ENCODE data around the gene SFN. TPM values are rescaled to one million over a fixed set of nuclear protein-coding genes. Genes with fewer than 3 reads are reported as not detected.

The SFN gene
- total RNA-seq, 1 experiment from 2014 or later, result 1.0 TPM

- DNase-seq, result no peak
- H3K36me3 ChIP-seq (ENCODE audit: insufficient read depth, low read length), result peaks cover 6% of the 10 kb centered on the region; the same call in 1 of the 2 replicates
Observed at GRCh38 chr1:26856181-26856580, 6.8 kb upstream of the SFN start.

GRCh38 chr1:26856604-26857469, 6.1 kb upstream of the SFN start:
- Histone ChIP-seq H2AFZ (ENCODE audit: low read length) (no peak overlapping the region), H3K9me2 (replicated peaks; ENCODE audit: insufficient read depth, low read length) (no peaks in the 10 kb centered on the region), H3K9me3 (ENCODE audit: low read length) (no peaks in the 10 kb centered on the region), H3K4me1 (ENCODE audit: low read length) (no peaks in the 10 kb centered on the region), H3K4me2 (ENCODE audit: low read depth, low read length, poor library complexity, severe bottlenecking) (no peak overlapping the region), H3K4me3 (ENCODE audit: low read length) (no peak overlapping the region), H3K27me3 (ENCODE audit: low read length) (no peaks in the 10 kb centered on the region), H3K79me2 (ENCODE audit: low read length) (no peaks in the 10 kb centered on the region), H4K20me1 (ENCODE audit: insufficient read depth, low read depth, low read length) (no peaks in the 10 kb centered on the region), H3K9ac (ENCODE audit: low read length) (no peak overlapping the region), H3K36me3 (ENCODE audit: insufficient read depth, low read length) (peaks cover 6% of the 10 kb centered on the region; the same call in 1 of the 2 replicates), H3K27ac (ENCODE audit: low read length) (no peak overlapping the region)
- DNase-seq, result no peak

More at GRCh38 chr1:26856181-26856580, 6.8 kb upstream of the SFN start:
- no peak overlapping the region for H3K4me3 ChIP-seq (ENCODE audit: low read length)
- no peaks in the 10 kb centered on the region for H3K27me3 ChIP-seq (ENCODE audit: low read length)
- H3K4me1 ChIP-seq (ENCODE audit: low read length), result no peaks in the 10 kb centered on the region
- H2AFZ ChIP-seq (ENCODE audit: low read length), result no peak overlapping the region
- no peaks in the 10 kb centered on the region for H3K9me2 ChIP-seq (replicated peaks; ENCODE audit: insufficient read depth, low read length)
- H3K27ac ChIP-seq (ENCODE audit: low read length), result no peak overlapping the region
- H3K79me2 ChIP-seq (ENCODE audit: low read length), result no peaks in the 10 kb centered on the region
- H3K4me2 ChIP-seq (ENCODE audit: low read depth, low read length, poor library complexity, severe bottlenecking), result no peak overlapping the region
- H3K9me3 ChIP-seq (ENCODE audit: low read length), result no peaks in the 10 kb centered on the region
- no peaks in the 10 kb centered on the region for H4K20me1 ChIP-seq (ENCODE audit: insufficient read depth, low read depth, low read length)
- no peak overlapping the region for H3K9ac ChIP-seq (ENCODE audit: low read length)

GRCh38 chr1:26857473-26858060, 5.4 kb upstream of the SFN start:
- Histone ChIP-seq H3K4me1 (ENCODE audit: low read length) (0 out of 2 replicates have a peak, but pooled peaks cover 1% of the 10 kb centered on the region), H2AFZ (ENCODE audit: low read length) (no peak overlapping the region), H3K4me2 (ENCODE audit: low read depth, low read length, poor library complexity, severe bottlenecking) (no peak overlapping the region), H3K79me2 (ENCODE audit: low read length) (no peaks in the 10 kb centered on the region), H3K9ac (ENCODE audit: low read length) (no peak overlapping the region), H3K27me3 (ENCODE audit: low read length) (no peaks in the 10 kb centered on the region), H3K9me3 (ENCODE audit: low read length) (no peaks in the 10 kb centered on the region), H3K36me3 (ENCODE audit: insufficient read depth, low read length) (peaks cover 6% of the 10 kb centered on the region; the same call in 1 of the 2 replicates), H3K27ac (ENCODE audit: low read length) (no peak overlapping the region), H3K4me3 (ENCODE audit: low read length) (no peak overlapping the region), H3K9me2 (replicated peaks; ENCODE audit: insufficient read depth, low read length) (no peaks in the 10 kb centered on the region), H4K20me1 (ENCODE audit: insufficient read depth, low read depth, low read length) (no peaks in the 10 kb centered on the region)
- DNase-seq, result no peak

GRCh38 chr1:26858160-26858559, 4.8 kb upstream of the SFN start:
- no peaks in the 10 kb centered on the region for H3K9me3 ChIP-seq (ENCODE audit: low read length)
- H3K4me2 ChIP-seq (ENCODE audit: low read depth, low read length, poor library complexity, severe bottlenecking), result no peak overlapping the region
- no peaks in the 10 kb centered on the region for H3K9me2 ChIP-seq (replicated peaks; ENCODE audit: insufficient read depth, low read length)
- no peaks in the 10 kb centered on the region for H3K79me2 ChIP-seq (ENCODE audit: low read length)
- peaks cover 6% of the 10 kb centered on the region; the same call in 1 of the 2 replicates for H3K36me3 ChIP-seq (ENCODE audit: insufficient read depth, low read length)
- H3K27ac ChIP-seq (ENCODE audit: low read length), result no peak overlapping the region
- peaks cover 6% of the 10 kb centered on the region for H3K4me1 ChIP-seq (ENCODE audit: low read length)
- H3K4me3 ChIP-seq (ENCODE audit: low read length), result no peak overlapping the region
- H3K27me3 ChIP-seq (ENCODE audit: low read length), result no peaks in the 10 kb centered on the region
- H2AFZ ChIP-seq (ENCODE audit: low read length), result no peak overlapping the region
- no peak overlapping the region for H3K9ac ChIP-seq (ENCODE audit: low read length)
- no peak for DNase-seq
- H4K20me1 ChIP-seq (ENCODE audit: insufficient read depth, low read depth, low read length), result no peaks in the 10 kb centered on the region

GRCh38 chr1:26858891-26859640, 3.9 kb upstream of the SFN start:
- Histone ChIP-seq H3K9me3 (ENCODE audit: low read length) (no peaks in the 10 kb centered on the region), H3K9me2 (replicated peaks; ENCODE audit: insufficient read depth, low read length) (no peaks in the 10 kb centered on the region), H3K4me3 (ENCODE audit: low read length) (no peak overlapping the region), H2AFZ (ENCODE audit: low read length) (no peak overlapping the region), H3K4me1 (ENCODE audit: low read length) (peaks cover 15% of the 10 kb centered on the region), H4K20me1 (ENCODE audit: insufficient read depth, low read depth, low read length) (no peaks in the 10 kb centered on the region), H3K9ac (ENCODE audit: low read length) (no peak overlapping the region), H3K4me2 (ENCODE audit: low read depth, low read length, poor library complexity, severe bottlenecking) (no peak overlapping the region), H3K36me3 (ENCODE audit: insufficient read depth, low read length) (no peaks in the 10 kb centered on the region), H3K79me2 (ENCODE audit: low read length) (no peaks in the 10 kb centered on the region), H3K27ac (ENCODE audit: low read length) (no peak overlapping the region), H3K27me3 (ENCODE audit: low read length) (no peaks in the 10 kb centered on the region)
- DNase-seq, result no peak

- Histone ChIP-seq H2AFZ (ENCODE audit: low read length) (no peak overlapping the region), H3K9me2 (replicated peaks; ENCODE audit: insufficient read depth, low read length) (no peaks in the 10 kb centered on the region), H3K4me2 (ENCODE audit: low read depth, low read length, poor library complexity, severe bottlenecking) (no peak overlapping the region)
Observed at GRCh38 chr1:26861286-26861701, 1.7 kb upstream of the SFN start.

GRCh38 chr1:26861889-26862378, 1.0 kb upstream of the SFN start:
- H3K9me2 ChIP-seq (replicated peaks; ENCODE audit: insufficient read depth, low read length), result no peaks in the 10 kb centered on the region
- DNase-seq, result no peak
- no peak overlapping the region for H2AFZ ChIP-seq (ENCODE audit: low read length)
- H3K79me2 ChIP-seq (ENCODE audit: low read length), result no peaks in the 10 kb centered on the region
- H3K27me3 ChIP-seq (ENCODE audit: low read length), result no peaks in the 10 kb centered on the region
- H3K4me1 ChIP-seq (ENCODE audit: low read length), result peaks cover 26% of the 10 kb centered on the region
- no peaks in the 10 kb centered on the region for H3K36me3 ChIP-seq (ENCODE audit: insufficient read depth, low read length)
- no peak overlapping the region for H3K4me2 ChIP-seq (ENCODE audit: low read depth, low read length, poor library complexity, severe bottlenecking)
- no peak overlapping the region for H3K9ac ChIP-seq (ENCODE audit: low read length)
- no peaks in the 10 kb centered on the region for H3K9me3 ChIP-seq (ENCODE audit: low read length)
- no peak overlapping the region for H3K27ac ChIP-seq (ENCODE audit: low read length)
- no peaks in the 10 kb centered on the region for H4K20me1 ChIP-seq (ENCODE audit: insufficient read depth, low read depth, low read length)
- no peak overlapping the region for H3K4me3 ChIP-seq (ENCODE audit: low read length)

More at GRCh38 chr1:26861286-26861701, 1.7 kb upstream of the SFN start:
- H4K20me1 ChIP-seq (ENCODE audit: insufficient read depth, low read depth, low read length), result no peaks in the 10 kb centered on the region
- H3K36me3 ChIP-seq (ENCODE audit: insufficient read depth, low read length), result no peaks in the 10 kb centered on the region
- no peak overlapping the region for H3K27ac ChIP-seq (ENCODE audit: low read length)
- H3K9ac ChIP-seq (ENCODE audit: low read length), result no peak overlapping the region
- DNase-seq, result no peak
- no peaks in the 10 kb centered on the region for H3K27me3 ChIP-seq (ENCODE audit: low read length)
- no peaks in the 10 kb centered on the region for H3K79me2 ChIP-seq (ENCODE audit: low read length)
- no peaks in the 10 kb centered on the region for H3K9me3 ChIP-seq (ENCODE audit: low read length)
- peaks cover 26% of the 10 kb centered on the region for H3K4me1 ChIP-seq (ENCODE audit: low read length)
- H3K4me3 ChIP-seq (ENCODE audit: low read length), result no peak overlapping the region

GRCh38 chr1:26863685-26864077, 732 bp downstream of the SFN start:
- no peaks in the 10 kb centered on the region for H3K27me3 ChIP-seq (ENCODE audit: low read length)
- H3K79me2 ChIP-seq (ENCODE audit: low read length), result no peaks in the 10 kb centered on the region
- H3K4me2 ChIP-seq (ENCODE audit: low read depth, low read length, poor library complexity, severe bottlenecking), result peak overlapping the region; percentile 91
- no peaks in the 10 kb centered on the region for H3K36me3 ChIP-seq (ENCODE audit: insufficient read depth, low read length)
- H3K27ac ChIP-seq (ENCODE audit: low read length), result no peak overlapping the region
- no peak overlapping the region for H2AFZ ChIP-seq (ENCODE audit: low read length)
- H3K9me3 ChIP-seq (ENCODE audit: low read length), result no peaks in the 10 kb centered on the region
- no peaks in the 10 kb centered on the region for H3K9me2 ChIP-seq (replicated peaks; ENCODE audit: insufficient read depth, low read length)
- peak overlapping the region; percentile 88 for H3K9ac ChIP-seq (ENCODE audit: low read length)
- H3K4me3 ChIP-seq (ENCODE audit: low read length), result peak overlapping the region; percentile 84
- peaks cover 26% of the 10 kb centered on the region for H3K4me1 ChIP-seq (ENCODE audit: low read length)
- no peaks in the 10 kb centered on the region for H4K20me1 ChIP-seq (ENCODE audit: insufficient read depth, low read depth, low read length)
- no peak for DNase-seq
